ENCODE data around the gene SLC39A2.

Gene SLC39A2

DNA sequence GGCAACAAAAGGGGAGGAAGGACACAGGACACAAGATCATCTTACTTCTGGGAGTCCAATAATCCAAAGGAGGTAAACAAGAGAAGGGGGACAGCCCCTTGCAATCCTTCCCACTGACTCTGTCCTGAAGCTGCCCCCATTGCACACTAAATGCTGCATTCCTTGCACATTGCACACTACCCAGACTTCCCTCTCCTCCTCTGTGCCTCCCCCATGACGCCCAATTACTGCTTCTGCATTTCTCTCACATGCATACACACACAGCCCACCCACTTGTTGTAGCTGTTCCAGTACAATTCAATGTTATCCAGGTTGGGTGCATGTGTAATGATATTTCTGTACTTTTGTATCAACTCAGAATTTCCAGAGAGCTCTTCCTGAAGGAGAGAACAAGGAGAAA is 20.3 kb downstream of the SLC39A2 start:
- TF ChIP-seq, protein P1, sequence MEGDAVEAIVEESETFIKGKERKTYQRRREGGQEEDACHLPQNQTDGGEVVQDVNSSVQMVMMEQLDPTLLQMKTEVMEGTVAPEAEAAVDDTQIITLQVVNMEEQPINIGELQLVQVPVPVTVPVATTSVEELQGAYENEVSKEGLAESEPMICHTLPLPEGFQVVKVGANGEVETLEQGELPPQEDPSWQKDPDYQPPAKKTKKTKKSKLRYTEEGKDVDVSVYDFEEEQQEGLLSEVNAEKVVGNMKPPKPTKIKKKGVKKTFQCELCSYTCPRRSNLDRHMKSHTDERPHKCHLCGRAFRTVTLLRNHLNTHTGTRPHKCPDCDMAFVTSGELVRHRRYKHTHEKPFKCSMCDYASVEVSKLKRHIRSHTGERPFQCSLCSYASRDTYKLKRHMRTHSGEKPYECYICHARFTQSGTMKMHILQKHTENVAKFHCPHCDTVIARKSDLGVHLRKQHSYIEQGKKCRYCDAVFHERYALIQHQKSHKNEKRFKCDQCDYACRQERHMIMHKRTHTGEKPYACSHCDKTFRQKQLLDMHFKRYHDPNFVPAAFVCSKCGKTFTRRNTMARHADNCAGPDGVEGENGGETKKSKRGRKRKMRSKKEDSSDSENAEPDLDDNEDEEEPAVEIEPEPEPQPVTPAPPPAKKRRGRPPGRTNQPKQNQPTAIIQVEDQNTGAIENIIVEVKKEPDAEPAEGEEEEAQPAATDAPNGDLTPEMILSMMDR (IDR thresholded peaks at IDR 0.05; ENCODE audit: insufficient read depth, low read depth, low read length, missing control alignments) = no peak
- no peak for DNase-seq (ENCODE audit: low read depth)
- no peak overlapping the region for H3K4me3 ChIP-seq (ENCODE audit: low read depth, low read length)

DNA sequence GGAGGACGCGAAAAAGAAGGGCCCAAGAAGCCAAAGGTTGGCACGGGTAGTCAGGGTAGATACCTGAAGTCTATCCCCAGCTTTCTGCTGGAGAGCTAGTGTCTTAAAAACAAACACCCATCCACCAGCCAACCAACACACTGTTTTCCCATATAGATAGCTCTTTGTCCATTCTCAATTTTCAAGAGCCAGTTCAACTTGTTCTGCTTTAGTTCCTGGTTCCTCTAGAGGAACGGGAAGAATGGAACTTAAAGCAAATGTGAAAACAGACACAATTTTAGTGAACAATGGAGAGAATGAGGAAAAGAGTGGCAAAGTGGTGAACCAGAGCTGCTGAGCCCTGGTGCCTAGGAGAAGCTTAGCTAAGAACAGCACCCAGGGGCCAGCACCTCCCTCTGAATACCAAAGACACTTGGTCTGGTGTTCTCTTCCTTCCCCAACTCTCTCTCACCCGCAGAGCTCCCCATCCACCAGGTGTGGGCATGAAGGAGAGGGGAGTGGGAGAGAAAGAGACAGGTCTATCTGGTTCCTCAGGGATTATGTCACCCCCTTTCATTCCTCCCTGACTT is 22.0 kb downstream of the SLC39A2 start:
- TF ChIP-seq, protein P1 (IDR thresholded peaks at IDR 0.05; ENCODE audit: insufficient read depth, low read depth, low read length, missing control alignments) = no peak
- no peak for DNase-seq (ENCODE audit: low read depth)
- no peak overlapping the region for H3K4me3 ChIP-seq (ENCODE audit: low read depth, low read length)

DNA sequence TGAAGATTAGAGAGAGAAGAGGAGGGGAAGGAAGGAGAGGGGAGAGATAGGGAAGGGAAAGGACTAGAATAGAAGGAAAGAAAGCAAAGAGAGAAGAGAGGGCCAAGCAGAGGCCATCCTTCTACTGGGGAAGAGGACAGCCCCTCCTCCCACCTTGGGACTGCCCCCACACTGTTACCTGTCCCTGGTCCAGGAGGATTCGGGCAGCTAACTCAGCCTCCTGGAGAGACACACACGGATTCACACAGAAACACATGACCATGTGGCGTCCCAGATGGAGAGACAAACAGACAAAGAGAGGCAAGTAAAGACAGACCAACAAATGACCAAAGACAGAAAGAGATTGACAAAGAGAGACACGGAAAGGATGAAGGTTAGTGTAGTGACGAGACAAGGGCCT is 23.6 kb downstream of the SLC39A2 start:
- no peak for DNase-seq (ENCODE audit: low read depth)
- TF ChIP-seq, protein P1 (IDR thresholded peaks at IDR 0.05; ENCODE audit: insufficient read depth, low read depth, low read length, missing control alignments) = no peak
- H3K4me3 ChIP-seq (ENCODE audit: low read depth, low read length) = no peak overlapping the region

DNA sequence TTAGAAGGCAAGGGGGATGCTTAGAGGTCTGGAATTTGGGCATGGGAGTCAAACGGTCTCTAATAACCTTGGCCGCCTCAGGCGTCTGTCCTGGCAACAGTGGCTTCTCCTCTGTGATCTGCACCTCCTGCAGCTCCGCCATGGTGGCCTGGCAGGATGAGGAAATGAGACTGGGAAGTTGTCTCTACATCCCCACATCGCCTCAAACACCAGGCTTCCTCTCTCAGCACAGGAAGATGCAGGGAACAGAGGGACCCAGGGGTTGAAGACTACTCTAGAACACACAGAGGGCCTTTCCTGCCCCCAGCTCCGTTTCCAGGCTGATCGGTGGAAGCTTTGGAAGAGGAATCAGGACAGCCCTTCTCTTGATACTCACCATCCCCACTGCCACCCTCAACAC is 24.1 kb downstream of the SLC39A2 start:
- TF ChIP-seq, protein P1 (IDR thresholded peaks at IDR 0.05; ENCODE audit: insufficient read depth, low read depth, low read length, missing control alignments) = no peak
- DNase-seq (ENCODE audit: low read depth) = no peak
- no peak overlapping the region for H3K4me3 ChIP-seq (ENCODE audit: low read depth, low read length)

DNA sequence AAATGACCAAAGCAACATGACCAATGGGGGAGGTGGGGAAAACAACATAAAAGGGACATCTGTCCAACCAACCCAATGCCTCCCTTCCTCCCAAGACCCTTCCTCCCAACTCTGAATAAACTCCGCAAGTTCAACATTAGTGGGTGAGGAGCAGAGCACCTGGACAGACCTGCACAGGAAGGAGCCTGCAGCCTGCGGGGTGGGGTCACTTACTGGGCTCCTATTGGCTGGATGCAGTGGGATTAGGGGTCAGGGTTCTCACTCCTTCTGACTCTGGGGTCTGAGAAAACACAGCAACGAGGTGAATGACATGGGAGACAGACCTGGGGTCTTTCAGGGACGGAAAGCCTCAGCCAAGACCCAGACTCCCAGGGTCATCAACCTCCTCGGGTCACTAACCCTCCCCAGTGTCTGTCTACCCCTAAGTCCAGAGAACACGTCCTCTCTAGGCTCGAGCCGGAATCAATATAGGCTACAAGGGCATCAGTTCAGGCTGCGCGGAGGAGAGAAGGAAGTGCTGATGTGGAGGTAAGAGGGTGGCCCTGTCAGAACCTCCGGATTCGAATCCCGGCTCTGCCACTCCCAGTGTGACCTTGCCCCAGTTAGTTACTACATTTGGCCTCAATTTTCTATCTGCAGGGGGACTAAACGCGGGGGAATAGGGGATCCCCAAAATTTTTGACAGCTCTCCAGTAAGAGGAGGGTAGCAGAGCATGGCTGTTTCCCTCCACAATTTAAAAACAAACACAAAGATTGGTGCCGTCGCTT is 24.9 kb downstream of the SLC39A2 start:
- H3K4me3 ChIP-seq (ENCODE audit: low read depth, low read length) = no peak overlapping the region
- no peak for DNase-seq (ENCODE audit: low read depth)
- TF ChIP-seq, protein P1 (IDR thresholded peaks at IDR 0.05; ENCODE audit: insufficient read depth, low read depth, low read length, missing control alignments) = no peak

DNA sequence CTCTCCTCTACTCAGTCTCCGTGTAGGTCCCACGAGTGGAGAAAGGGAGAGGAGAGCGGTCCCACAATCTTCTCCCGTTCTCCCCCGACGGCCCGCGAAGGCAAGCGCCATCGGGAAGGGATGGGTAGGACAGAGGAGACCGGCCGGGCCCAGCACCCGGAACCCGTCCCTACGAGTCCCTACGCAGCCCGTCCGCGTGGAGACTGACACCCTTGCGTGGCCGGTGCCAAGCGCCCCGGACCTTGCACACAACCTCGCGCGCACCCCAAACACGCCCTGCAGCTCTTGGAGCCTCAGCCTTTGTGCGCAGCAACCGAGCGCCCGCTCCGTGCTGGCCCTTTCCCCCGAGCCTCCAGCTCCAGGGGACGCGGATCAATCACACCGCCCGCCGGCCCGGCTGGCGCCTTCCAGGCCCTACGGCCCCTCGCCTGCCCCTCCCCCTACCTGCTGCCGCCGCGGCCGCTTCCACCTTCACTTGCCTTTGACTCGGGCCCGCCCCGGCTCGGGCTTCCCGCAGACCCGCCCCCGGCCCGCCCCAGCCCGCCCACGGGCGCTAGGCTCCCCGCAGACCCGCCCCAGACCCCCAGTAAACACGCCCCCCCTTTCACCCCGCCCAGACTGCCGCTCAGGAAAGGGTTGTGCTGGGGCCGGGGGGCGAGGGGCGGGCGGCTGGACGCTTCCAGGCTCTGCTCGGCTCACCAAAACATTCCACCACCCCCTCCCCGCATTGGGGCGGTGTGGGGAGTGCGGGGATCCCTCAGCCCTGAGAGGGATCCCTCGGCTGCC is 25.7 kb downstream of the SLC39A2 start, which contains the start of gene NDRG2:
Gene NDRG2 (minus strand): TSS at position 477 of the 786 bp plus-strand sequence. CDS start 1,746 bp downstream, outside the sequence.
- no peak within 1 kb of the TSS for H3K4me3 ChIP-seq (ENCODE audit: low read depth, low read length)
- DNase-seq (ENCODE audit: low read depth) = peak; percentile 10
- TF ChIP-seq, protein P1 (IDR thresholded peaks at IDR 0.05; ENCODE audit: insufficient read depth, low read depth, low read length, missing control alignments) = no peak

All from GM12865 (cell line).